GM23338 (cell line): ENCODE data around the gene PDZD8.

ENCODE experiments used
- EZH2 ChIP-seq: fragments of 200-600 bp; sonication (generic); IDR thresholded peaks from one replicate; pipeline ENCODE4 v1.8.0; 2017; ENCODE audit warnings: antibody characterized with exemption, mild to moderate bottlenecking, low read depth; ENCODE audit not compliant: unreplicated experiment
- EZH2phosphoT487 ChIP-seq: fragments of 200-600 bp; sonication (generic); IDR thresholded peaks from one replicate; pipeline ENCODE4 v1.8.1; 2018; ENCODE audit warnings: antibody characterized with exemption; ENCODE audit not compliant: unreplicated experiment
- ZNF331 ChIP-seq: fragments of 250-450 bp; sonication (Bioruptor Pico); IDR thresholded peaks from 2 replicates; pipeline ENCODE4 v1.5.0; 2020; ENCODE audit warnings: low read depth, mild to moderate bottlenecking, moderate library complexity
- TF ChIP-seq, protein P1 (sequence below): IDR thresholded peaks from 2 replicates; pipeline ENCODE4 v1.6.1; 2016; ENCODE audit warnings: antibody characterized with exemption

DNA sequence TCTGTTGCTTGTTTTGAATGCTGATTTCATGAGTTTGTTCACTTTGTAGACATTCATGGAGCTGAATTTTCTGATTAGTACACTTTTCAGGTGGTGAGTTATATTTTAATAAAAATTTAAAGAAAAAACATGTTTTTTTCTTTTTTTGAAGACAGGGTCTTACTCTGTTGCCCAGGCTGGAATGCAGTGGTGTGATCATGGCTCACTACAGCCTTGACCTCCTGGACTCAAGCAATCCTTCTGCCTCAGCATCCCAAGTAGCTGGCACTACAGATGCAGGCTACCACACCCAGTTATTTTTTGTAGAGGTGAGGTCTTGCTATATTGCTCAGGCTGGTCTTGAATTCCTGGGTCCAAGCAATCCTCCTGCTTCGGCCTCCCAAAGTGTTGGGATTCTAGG, 23.7 kb downstream of the PDZD8 start:
- TF ChIP-seq ZNF331 (CRISPR knock-in tag) = no peak
- TF ChIP-seq EZH2phosphoT487 = no peak
- TF ChIP-seq EZH2 = no peak
- TF ChIP-seq, protein P1, sequence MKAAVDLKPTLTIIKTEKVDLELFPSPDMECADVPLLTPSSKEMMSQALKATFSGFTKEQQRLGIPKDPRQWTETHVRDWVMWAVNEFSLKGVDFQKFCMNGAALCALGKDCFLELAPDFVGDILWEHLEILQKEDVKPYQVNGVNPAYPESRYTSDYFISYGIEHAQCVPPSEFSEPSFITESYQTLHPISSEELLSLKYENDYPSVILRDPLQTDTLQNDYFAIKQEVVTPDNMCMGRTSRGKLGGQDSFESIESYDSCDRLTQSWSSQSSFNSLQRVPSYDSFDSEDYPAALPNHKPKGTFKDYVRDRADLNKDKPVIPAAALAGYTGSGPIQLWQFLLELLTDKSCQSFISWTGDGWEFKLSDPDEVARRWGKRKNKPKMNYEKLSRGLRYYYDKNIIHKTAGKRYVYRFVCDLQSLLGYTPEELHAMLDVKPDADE = no peak
